Tibial artery (tissue), 4 donors: ENCODE results near the gene SAMD3.

Experiments
- DNase-seq, 2 donors: peaks; one replicate each; pipeline ENCODE4 v3.0.0-alpha.2; 2019
- H3K27ac ChIP-seq, 2 donors: fragments of 200-600 bp; sonication (generic) in 1 of 2; 1 replicate in 1 of 2; 2 replicates in 1 of 2; pipeline ENCODE4 v1.5.1; 2018 to 2019; ENCODE audit warnings: mild to moderate bottlenecking in 1 of 2
- H3K27me3 ChIP-seq, 2 donors: fragments of 200-600 bp; sonication (generic) in 1 of 2; one replicate each; pipeline versions ENCODE4 v1.5.1 to v1.6.0; 2016 to 2019
- H3K36me3 ChIP-seq, 3 donors: fragments of 200-600 bp; sonication (generic) in 2 of 3; one replicate each; pipeline ENCODE4 v1.5.1; 2016 to 2019; ENCODE audit warnings: mild to moderate bottlenecking in 2 of 3
- H3K4me1 ChIP-seq, 4 donors: fragments of 200-600 bp; sonication (generic) in 2 of 4; 1 replicate in 3 of 4; 2 replicates in 1 of 4; pipeline ENCODE4 v1.5.1; 2016 to 2019
- H3K4me3 ChIP-seq, 2 donors: fragments of 200-600 bp; sonication (generic) in 1 of 2; 1 replicate in 1 of 2; 2 replicates in 1 of 2; pipeline ENCODE4 v1.5.1; 2018 to 2019; ENCODE audit warnings: mild to moderate bottlenecking in 2 of 2
- H3K9me3 ChIP-seq, 3 donors: fragments of 200-600 bp; sonication (generic) in 1 of 3; one replicate each; pipeline ENCODE4 v1.5.1; 2016 to 2019
- intact Hi-C: fragments of 100-400 bp; cut with DNase I; formaldehyde crosslinking; loops from one replicate; pipeline ENCODE4 v1.15.0; 2023; ENCODE audit warnings: low total_unique reads
- TF ChIP-seq, protein P1 (sequence below), 2 experiments: fragments of 200-600 bp in 1 of 2; fragments of 450-650 bp in 1 of 2; IDR thresholded peaks; one replicate each; pipeline ENCODE4 v1.5.1; 2017 to 2019; ENCODE audit warnings: antibody characterized with exemption in 2 of 2, mild to moderate bottlenecking in 1 of 2, moderate library complexity in 1 of 2

The SAMD3 gene

DNA sequence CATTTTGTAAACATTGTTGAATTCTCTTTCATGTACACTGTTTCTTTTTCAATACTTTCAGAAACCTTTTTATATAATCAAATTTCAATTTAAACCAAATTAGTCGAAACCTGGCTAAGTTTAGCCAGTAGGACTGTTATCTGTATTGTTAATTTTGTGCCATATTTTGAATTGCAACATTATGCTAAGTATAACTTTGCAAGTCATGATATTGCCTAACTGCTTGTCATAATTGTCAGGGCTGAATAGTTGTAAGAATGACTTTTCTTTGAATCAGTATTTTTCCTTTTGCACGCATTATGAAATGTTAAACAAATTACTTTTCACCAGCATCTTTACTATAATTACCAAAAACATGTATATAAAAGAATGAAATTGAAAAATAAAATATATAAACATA, 82.7 kb downstream of the SAMD3 start:
- no peaks in the 10 kb centered on the region for H3K27me3 ChIP-seq
- no peak overlapping the region for H3K4me3 ChIP-seq
- H3K36me3 ChIP-seq: peaks cover 0 to 22% (median 20%) of the 10 kb centered on the region in 3 donors
- H3K27ac ChIP-seq: no peak overlapping the region
- H3K9me3 ChIP-seq: no peaks in the 10 kb centered on the region
- H3K4me1 ChIP-seq: no peaks in the 10 kb centered on the region
- intact Hi-C loops: no loop called here
- no peak for DNase-seq
- TF ChIP-seq, protein P1, sequence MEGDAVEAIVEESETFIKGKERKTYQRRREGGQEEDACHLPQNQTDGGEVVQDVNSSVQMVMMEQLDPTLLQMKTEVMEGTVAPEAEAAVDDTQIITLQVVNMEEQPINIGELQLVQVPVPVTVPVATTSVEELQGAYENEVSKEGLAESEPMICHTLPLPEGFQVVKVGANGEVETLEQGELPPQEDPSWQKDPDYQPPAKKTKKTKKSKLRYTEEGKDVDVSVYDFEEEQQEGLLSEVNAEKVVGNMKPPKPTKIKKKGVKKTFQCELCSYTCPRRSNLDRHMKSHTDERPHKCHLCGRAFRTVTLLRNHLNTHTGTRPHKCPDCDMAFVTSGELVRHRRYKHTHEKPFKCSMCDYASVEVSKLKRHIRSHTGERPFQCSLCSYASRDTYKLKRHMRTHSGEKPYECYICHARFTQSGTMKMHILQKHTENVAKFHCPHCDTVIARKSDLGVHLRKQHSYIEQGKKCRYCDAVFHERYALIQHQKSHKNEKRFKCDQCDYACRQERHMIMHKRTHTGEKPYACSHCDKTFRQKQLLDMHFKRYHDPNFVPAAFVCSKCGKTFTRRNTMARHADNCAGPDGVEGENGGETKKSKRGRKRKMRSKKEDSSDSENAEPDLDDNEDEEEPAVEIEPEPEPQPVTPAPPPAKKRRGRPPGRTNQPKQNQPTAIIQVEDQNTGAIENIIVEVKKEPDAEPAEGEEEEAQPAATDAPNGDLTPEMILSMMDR (IDR thresholded peaks at IDR 0.05): no peak

DNA sequence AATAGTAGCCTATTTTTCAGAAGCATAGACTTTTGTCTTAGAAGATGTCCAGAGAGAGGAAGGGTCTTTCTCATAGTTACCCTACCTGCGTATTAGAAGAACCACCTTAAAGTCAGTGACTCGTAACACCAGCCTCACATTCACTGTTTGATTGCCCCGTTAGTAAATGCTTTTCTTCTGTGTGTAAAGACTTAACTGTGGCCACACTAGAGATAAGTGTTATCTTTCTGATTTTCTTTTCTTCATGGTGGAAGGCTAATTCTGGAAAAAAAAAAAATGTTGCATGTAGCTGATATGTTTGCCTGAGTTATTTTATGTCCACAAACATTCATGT, 83.9 kb downstream of the SAMD3 start:
- Histone ChIP-seq H3K27me3 (no peaks in the 10 kb centered on the region), H3K4me3 (no peak overlapping the region), H3K9me3 (no peaks in the 10 kb centered on the region), H3K36me3 (peaks cover 0 to 24% (median 23%) of the 10 kb centered on the region in 3 donors), H3K27ac (no peak overlapping the region), H3K4me1 (no peaks in the 10 kb centered on the region)
- DNase-seq: no peak
- intact Hi-C loops: no loop called here
- TF ChIP-seq, protein P1 (IDR thresholded peaks at IDR 0.05): no peak

DNA sequence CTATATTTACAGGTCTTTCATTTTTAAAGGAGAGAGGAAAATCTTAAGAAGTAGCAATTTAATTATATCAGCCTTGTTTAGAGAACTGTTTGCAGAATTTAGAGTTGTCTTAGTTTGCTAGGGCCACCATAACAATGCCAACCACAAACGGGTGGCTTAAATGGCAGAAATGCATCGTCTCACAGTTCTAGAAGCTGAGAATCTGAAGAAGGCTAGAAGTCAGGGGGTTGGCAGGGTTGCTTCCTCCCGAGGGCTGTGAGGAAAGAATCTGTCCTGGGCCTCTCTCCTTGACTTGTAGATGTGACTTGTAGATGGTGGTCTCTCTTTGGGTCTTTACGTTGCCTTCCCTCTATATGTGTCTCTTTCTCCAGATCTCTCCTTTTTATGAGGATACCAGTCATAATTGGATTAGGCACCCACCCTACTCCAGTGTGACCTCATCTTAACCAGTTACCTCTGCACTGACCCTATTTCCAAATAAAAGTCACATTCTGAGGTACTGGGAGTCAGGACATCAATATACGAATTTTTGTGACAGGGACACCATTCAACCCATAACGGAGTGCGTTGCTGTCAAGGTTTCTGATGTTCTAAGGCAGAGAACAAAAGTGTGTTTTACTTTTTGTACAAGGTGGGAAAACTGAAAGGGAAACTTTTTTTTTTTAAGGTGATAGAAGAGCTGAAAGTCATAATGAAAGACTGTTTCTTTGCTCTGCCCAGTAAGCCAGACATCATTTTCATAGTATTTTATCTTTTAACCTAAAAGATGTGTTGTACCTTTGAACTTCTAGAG, 84.4 kb downstream of the SAMD3 start:
- H3K27ac ChIP-seq: no peak overlapping the region
- DNase-seq: no peak

DNA sequence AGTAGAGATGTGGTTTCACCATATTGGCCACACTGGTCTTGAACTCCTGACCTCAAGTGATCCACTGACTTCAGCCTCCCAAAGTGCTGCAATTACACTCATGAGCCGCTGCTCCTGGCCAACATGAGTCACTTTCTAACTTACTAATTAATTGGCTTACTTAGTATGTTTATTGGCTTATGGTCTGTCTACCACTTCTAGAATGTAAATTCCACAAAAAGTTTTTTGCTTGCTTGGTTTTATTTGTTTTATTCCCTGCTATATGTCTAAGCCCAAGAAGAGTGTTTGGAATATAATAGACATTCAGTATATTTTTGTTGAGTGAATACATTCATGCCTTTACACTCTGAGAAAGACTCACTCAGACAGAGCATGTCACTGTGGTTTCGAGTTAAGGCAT, 86.0 kb downstream of the SAMD3 start:
- H3K4me1 ChIP-seq: no peaks in the 10 kb centered on the region
- no peaks in the 10 kb centered on the region for H3K27me3 ChIP-seq
- H3K4me3 ChIP-seq: no peak overlapping the region
- no peak overlapping the region for H3K27ac ChIP-seq
- no peak for DNase-seq
- peaks cover 0 to 23% (median 20%) of the 10 kb centered on the region in 3 donors for H3K36me3 ChIP-seq
- TF ChIP-seq, protein P1 (IDR thresholded peaks at IDR 0.05): no peak
- intact Hi-C loops: no loop called here
- H3K9me3 ChIP-seq: no peaks in the 10 kb centered on the region

More for the DNA sequence above, 84.4 kb downstream of the SAMD3 start:
- intact Hi-C loops: no loop called here
- TF ChIP-seq, protein P1 (IDR thresholded peaks at IDR 0.05): no peak
- peaks cover 0 to 23% (median 20%) of the 10 kb centered on the region in 3 donors for H3K36me3 ChIP-seq
- no peaks in the 10 kb centered on the region for H3K27me3 ChIP-seq
- no peaks in the 10 kb centered on the region for H3K9me3 ChIP-seq
- H3K4me1 ChIP-seq: no peaks in the 10 kb centered on the region
- no peak overlapping the region for H3K4me3 ChIP-seq

DNA sequence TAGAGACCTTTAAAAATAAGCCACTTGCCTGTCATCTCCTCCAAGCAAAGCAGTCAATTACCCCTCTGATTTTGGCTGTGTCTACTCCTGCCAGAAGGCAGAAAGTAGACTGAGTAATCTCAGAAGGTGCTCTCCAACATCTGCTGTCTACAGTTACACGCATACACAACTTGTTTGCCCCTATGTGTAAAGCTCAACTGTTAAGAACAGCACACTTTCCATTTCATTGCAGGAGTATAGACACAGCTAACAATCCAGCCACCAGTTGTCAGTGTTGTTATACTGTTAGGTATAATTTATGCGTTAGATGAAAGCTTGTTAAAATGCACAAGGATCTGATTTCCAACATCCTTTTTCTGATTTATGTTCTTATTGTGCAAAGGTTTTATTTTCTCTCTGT, 88.2 kb downstream of the SAMD3 start:
- Histone ChIP-seq H3K27ac (no peak overlapping the region), H3K9me3 (no peaks in the 10 kb centered on the region), H3K36me3 (peaks cover 0 to 20% (median 19%) of the 10 kb centered on the region in 3 donors), H3K4me3 (no peak overlapping the region), H3K27me3 (no peaks in the 10 kb centered on the region), H3K4me1 (no peaks in the 10 kb centered on the region)
- DNase-seq: no peak
- intact Hi-C loops: no loop called here
- TF ChIP-seq, protein P1 (IDR thresholded peaks at IDR 0.05): no peak
